Panc1 (cell line): Measurements from ENCODE around the gene KDM5C. TPM values are rescaled to one million over a fixed set of nuclear protein-coding genes. Genes with fewer than 3 reads are reported as not detected.

Source experiments
- ATAC-seq: fragments of 200-7000 bp; cut with Tn5 transposase; 2 replicates; pipeline ENCODE4 v1.9.1; 2020; ENCODE audit warnings: mild to moderate bottlenecking, moderate library complexity
- BruUV-seq: library from RNA; stranded (reverse); fragments of 400-500 nt; replicated peaks from 2 replicates; lab custom pipeline; 2021; lab: Mats Ljungman, UMichigan
- CTCF ChIA-PET: fragments of 300-600 bp; sonication (Branson Sonifier 250); formaldehyde crosslinking; loops from one replicate; lab custom pipeline; 2022; ENCODE audit warnings: antibody characterized with exemption; lab: Charles Lee
- POLR2A ChIA-PET: fragments of 300-600 bp; sonication (Branson Sonifier 250); formaldehyde crosslinking; loops from one replicate; lab custom pipeline; 2022; ENCODE audit warnings: antibody characterized with exemption; lab: Charles Lee
- DNase-seq: peaks from one replicate; pipeline ENCODE4 v3.0.0-alpha.2; 2010; ENCODE audit warnings: low read depth, low spot score
- H3K27ac ChIP-seq: 2 replicates; pipeline ENCODE4 v1.5.1; 2011; ENCODE audit warnings: mild to moderate bottlenecking, low read length, inconsistent platforms
- H3K27me3 ChIP-seq: fragments of 200-500 bp; sonication (Bioruptor generic); 2 replicates; pipeline ENCODE4 v1.6.0; 2014; ENCODE audit warnings: low read length, inconsistent platforms; ENCODE audit not compliant: control insufficient read depth, insufficient read depth
- H3K36me3 ChIP-seq: fragments of 200-500 bp; sonication (Bioruptor generic); 2 replicates; pipeline ENCODE4 v1.5.1; 2014; ENCODE audit warnings: inconsistent platforms, mild to moderate bottlenecking, low read length, moderate library complexity; ENCODE audit not compliant: control insufficient read depth, insufficient read depth
- H3K4me1 ChIP-seq: 2 replicates; pipeline ENCODE4 v1.5.1; 2011; ENCODE audit warnings: inconsistent platforms, mild to moderate bottlenecking, low read length, moderate library complexity; ENCODE audit not compliant: control insufficient read depth, insufficient read depth
- H3K4me3 ChIP-seq, 2 experiments: 2 replicates each; pipeline ENCODE4 v1.5.1; 2011 to 2012; ENCODE audit warnings: low read depth in 2 of 2, low read length in 2 of 2, mild to moderate bottlenecking in 2 of 2, inconsistent platforms in 1 of 2, moderate library complexity in 1 of 2
- H3K9me3 ChIP-seq: fragments of 200-500 bp; sonication (Bioruptor generic); 2 replicates; pipeline ENCODE4 v1.5.1; 2014; ENCODE audit warnings: low read depth, mild to moderate bottlenecking, inconsistent platforms, low read length, moderate library complexity; ENCODE audit not compliant: control insufficient read depth, insufficient read depth
- POLR2AphosphoS5 ChIP-seq: IDR thresholded peaks from 2 replicates; pipeline ENCODE4 v1.6.1; 2012; ENCODE audit warnings: mild to moderate bottlenecking, low read depth, low read length, moderate library complexity
- REST ChIP-seq, 2 experiments: IDR thresholded peaks; 2 replicates each; pipeline ENCODE4 v1.6.1; 2011 to 2012; ENCODE audit warnings: low read depth in 2 of 2, control low read depth in 1 of 2, low read length in 1 of 2, mild to moderate bottlenecking in 1 of 2, moderate library complexity in 1 of 2; ENCODE audit not compliant: insufficient read depth in 1 of 2
- SIN3A ChIP-seq: IDR thresholded peaks from 2 replicates; pipeline ENCODE4 v1.6.1; 2012; ENCODE audit warnings: low read depth, mild to moderate bottlenecking, low read length, moderate library complexity, borderline replicate concordance; ENCODE audit not compliant: insufficient read depth
- TCF7L2 ChIP-seq: IDR thresholded peaks from 2 replicates; pipeline ENCODE4 v1.6.1; 2011; ENCODE audit warnings: mild to moderate bottlenecking, low read depth, low read length, inconsistent platforms
- in situ Hi-C: cut with HindIII; loops from 2 replicates; pipeline ENCODE4 v1.10.0; 2016; ENCODE audit warnings: low sequenced_read_pairs, low pct_unique_long_range_greater_than_20kb
- intact Hi-C: fragments of 100-400 bp; cut with micrococcal nuclease; formaldehyde crosslinking; loops from one replicate; pipeline ENCODE4 v1.10.0; 2022; ENCODE audit not compliant: unreplicated experiment
- total RNA-seq: library from RNA; stranded (reverse); gene quantifications from one replicate; pipeline ENCODE4 v1.2.1, GENCODE V29; 2021; ENCODE audit not compliant: unreplicated experiment
- TF ChIP-seq, protein P1 (sequence below): fragments of 450-650 bp; IDR thresholded peaks from 2 replicates; pipeline ENCODE4 v1.5.1; 2017; ENCODE audit warnings: mild to moderate bottlenecking

The KDM5C gene
- total RNA-seq, 1 experiment from 2014 or later, result 104 TPM

DNA sequence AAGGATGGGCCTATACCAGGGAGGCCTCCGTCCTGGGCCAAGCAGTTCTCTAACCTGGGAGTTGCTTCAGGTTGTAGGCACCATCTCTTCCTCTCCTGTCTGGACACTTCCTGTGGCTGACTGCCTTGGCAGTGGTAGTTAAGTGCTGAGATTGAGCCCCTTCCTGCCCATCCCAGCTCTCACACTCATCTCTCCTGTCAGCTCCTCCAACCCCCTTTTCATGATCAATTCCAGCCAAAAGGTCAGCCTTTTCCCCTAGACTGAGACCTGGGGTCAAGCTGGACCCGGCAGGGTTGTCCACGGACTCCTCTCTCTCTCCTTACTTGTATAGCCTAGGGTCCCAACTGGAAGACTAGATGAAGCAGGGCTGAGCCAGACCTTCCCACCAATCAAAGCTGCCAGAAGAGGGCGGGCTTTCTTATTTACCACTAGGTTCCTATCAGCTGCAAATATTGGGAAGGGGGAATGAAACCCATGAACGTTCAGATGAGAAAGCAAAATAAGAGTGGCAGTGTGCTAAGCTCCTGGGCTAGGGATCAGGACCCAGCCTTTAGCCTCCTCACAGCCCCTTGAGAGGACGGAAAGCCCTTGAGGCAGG, 34.5 kb downstream of the KDM5C start:
- no TSS peak for BruUV-seq
- no peak overlapping the region for H3K4me3 ChIP-seq
- no peaks in the 10 kb centered on the region for H3K4me1 ChIP-seq
- H3K27ac ChIP-seq, result no peak overlapping the region
- no peaks in the 10 kb centered on the region for H3K9me3 ChIP-seq
- no peaks in the 10 kb centered on the region for H3K36me3 ChIP-seq
- ChIA-PET CTCF (interaction anchor here (0.6 kb wide), 1 partner anchor 82 kb away, joined by 3 read pairs; no protein-coding TSS in a partner anchor), POLR2A (no interaction called here)
- TF ChIP-seq POLR2AphosphoS5, result peak; percentile 26
- TF ChIP-seq, protein P1, sequence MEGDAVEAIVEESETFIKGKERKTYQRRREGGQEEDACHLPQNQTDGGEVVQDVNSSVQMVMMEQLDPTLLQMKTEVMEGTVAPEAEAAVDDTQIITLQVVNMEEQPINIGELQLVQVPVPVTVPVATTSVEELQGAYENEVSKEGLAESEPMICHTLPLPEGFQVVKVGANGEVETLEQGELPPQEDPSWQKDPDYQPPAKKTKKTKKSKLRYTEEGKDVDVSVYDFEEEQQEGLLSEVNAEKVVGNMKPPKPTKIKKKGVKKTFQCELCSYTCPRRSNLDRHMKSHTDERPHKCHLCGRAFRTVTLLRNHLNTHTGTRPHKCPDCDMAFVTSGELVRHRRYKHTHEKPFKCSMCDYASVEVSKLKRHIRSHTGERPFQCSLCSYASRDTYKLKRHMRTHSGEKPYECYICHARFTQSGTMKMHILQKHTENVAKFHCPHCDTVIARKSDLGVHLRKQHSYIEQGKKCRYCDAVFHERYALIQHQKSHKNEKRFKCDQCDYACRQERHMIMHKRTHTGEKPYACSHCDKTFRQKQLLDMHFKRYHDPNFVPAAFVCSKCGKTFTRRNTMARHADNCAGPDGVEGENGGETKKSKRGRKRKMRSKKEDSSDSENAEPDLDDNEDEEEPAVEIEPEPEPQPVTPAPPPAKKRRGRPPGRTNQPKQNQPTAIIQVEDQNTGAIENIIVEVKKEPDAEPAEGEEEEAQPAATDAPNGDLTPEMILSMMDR, result peak; percentile 39; the same call in 1 of the 2 replicates
- no peak for TF ChIP-seq SIN3A
- in situ Hi-C loops (no loop called here), intact Hi-C loops (no loop called here)
- H3K27me3 ChIP-seq, result no peaks in the 10 kb centered on the region
- no peak for DNase-seq
- ATAC-seq, result no peak

GRCh38 chrX:53188763-53189162, 36.2 kb downstream of the KDM5C start:
- no peak for TF ChIP-seq TCF7L2
- TF ChIP-seq, protein P1, result no peak
- no peak for TF ChIP-seq REST (IDR thresholded peaks at IDR 0.05; ENCODE audit: insufficient read depth in 1 of 2, low read depth in 2 of 2, low read length in 1 of 2)
- no peak for TF ChIP-seq POLR2AphosphoS5
- TF ChIP-seq SIN3A, result no peak
- ChIA-PET CTCF (interaction anchor here (0.6 kb wide), 1 partner anchor 231 kb away, joined by 3 read pairs; no protein-coding TSS in a partner anchor), POLR2A (no interaction called here)
- no peak overlapping the region for H3K4me3 ChIP-seq
- intact Hi-C loops, result no loop called here
- no peaks in the 10 kb centered on the region for H3K27me3 ChIP-seq
- H3K9me3 ChIP-seq, result no peaks in the 10 kb centered on the region
- no TSS peak for BruUV-seq
- in situ Hi-C loops, result no loop called here
- H3K36me3 ChIP-seq, result no peaks in the 10 kb centered on the region
- no peak for DNase-seq
- no peaks in the 10 kb centered on the region for H3K4me1 ChIP-seq
- no peak for ATAC-seq
- no peak overlapping the region for H3K27ac ChIP-seq
